Lower leg skin (tissue), 3 donors: ENCODE measurements around the gene GNAI2.

Experiments used
- CTCF ChIP-seq, 3 donors: fragments of 450-650 bp; IDR thresholded peaks; one replicate each; pipeline ENCODE4 v1.5.1; 2016; ENCODE audit warnings: antibody characterized with exemption in 3 of 3, mild to moderate bottlenecking in 3 of 3, moderate library complexity in 2 of 3
- POLR2A ChIP-seq, 2 donors: fragments of 450-650 bp; IDR thresholded peaks; one replicate each; pipeline ENCODE4 v1.6.1; 2016 to 2017; ENCODE audit warnings: antibody characterized with exemption in 2 of 2, mild to moderate bottlenecking in 1 of 2, moderate library complexity in 1 of 2

DNA sequence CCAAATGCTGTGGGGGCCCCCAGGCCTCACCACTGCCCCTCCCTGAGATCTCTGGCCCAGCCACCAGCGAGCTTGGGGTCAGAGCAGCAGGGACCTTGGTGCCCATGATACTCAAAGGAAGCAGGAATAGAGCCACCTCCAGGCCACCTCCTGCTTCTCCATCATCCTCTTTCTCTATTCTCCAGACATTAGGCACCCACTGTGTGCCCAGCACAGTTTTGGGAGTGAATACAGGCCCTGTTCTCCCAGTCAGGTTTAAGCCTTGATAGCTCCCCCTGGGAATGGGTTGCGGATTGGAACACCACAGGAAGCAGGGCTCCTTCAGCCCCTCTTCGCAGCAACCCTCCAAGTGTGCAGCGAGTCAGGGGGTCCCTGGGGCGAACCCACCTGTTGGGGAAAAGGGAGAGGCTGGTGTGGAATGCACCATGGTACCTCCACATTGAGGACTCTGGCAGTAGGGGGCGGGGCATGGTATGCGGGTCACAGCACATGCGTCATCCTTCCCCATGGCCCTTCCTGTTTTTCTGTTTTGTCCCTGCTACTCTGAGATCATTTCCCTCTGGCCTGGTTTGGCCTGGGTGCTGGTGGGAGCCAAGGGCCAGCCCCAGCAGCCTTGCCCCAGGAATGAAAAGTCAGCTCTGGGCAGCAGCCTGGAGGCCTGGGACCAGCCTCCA, 18.7 kb downstream of the GNAI2 start:
- TF ChIP-seq POLR2A (IDR thresholded peaks at IDR 0.05) (no peak), CTCF (IDR thresholded peaks at IDR 0.05) (no peak)
